ENCODE measurements around the gene HIBADH.
"Not testable (repeated sequence)": the region's sequence is repeated elsewhere in the genome, so short reads cannot be mapped to it uniquely, and the experiment has no call there.

The HIBADH gene

DNA sequence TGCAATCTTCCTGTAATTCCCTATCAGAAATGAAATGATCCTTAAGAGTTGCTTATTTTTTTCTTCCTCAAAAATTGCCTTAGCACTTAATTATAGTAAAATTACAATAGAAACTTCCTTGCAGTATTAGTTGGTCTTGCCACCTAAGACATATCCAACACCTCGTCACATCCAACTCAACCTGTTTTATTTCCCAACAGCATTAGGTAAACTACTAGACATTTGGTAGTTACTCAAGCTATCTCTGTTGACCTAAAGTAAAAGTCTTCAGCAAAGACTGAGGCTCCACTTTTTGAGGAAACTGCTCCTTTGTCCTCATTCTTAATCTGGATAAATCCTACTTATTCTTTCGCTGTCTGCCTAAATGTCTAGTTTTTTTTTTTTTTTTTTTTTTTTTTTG, 20.4 kb downstream of the HIBADH start:
- no peak for TF ChIP-seq CTCF (IDR thresholded peaks at IDR 0.05)
- Histone ChIP-seq H3K9me3 (no peaks in the 10 kb centered on the region), H3K27me3 (no peaks in the 10 kb centered on the region), H3K36me3 (no peaks in the 10 kb centered on the region), H3K4me1 (ENCODE audit: control insufficient read depth in 1 of 2, insufficient read depth in 1 of 2, low read depth in 1 of 2, low read length in 1 of 2) (no peaks in the 10 kb centered on the region), H3K27ac (no peak overlapping the region), H3K4me3 (ENCODE audit: low read depth in 1 of 2, low read length in 1 of 2) (no peak overlapping the region)

- H3K4me3 ChIP-seq (ENCODE audit: low read depth in 1 of 2, low read length in 1 of 2) = no peak overlapping the region
- TF ChIP-seq CTCF (IDR thresholded peaks at IDR 0.05) = no peak
- no peaks in the 10 kb centered on the region for H3K27me3 ChIP-seq
- H3K9me3 ChIP-seq = no peaks in the 10 kb centered on the region
- H3K27ac ChIP-seq = no peak overlapping the region
- no peaks in the 10 kb centered on the region for H3K4me1 ChIP-seq (ENCODE audit: control insufficient read depth in 1 of 2, insufficient read depth in 1 of 2, low read depth in 1 of 2, low read length in 1 of 2)
- no peaks in the 10 kb centered on the region for H3K36me3 ChIP-seq
Observed at GRCh38 chr7:27641581-27642230, 21.0 kb downstream of the HIBADH start.

DNA sequence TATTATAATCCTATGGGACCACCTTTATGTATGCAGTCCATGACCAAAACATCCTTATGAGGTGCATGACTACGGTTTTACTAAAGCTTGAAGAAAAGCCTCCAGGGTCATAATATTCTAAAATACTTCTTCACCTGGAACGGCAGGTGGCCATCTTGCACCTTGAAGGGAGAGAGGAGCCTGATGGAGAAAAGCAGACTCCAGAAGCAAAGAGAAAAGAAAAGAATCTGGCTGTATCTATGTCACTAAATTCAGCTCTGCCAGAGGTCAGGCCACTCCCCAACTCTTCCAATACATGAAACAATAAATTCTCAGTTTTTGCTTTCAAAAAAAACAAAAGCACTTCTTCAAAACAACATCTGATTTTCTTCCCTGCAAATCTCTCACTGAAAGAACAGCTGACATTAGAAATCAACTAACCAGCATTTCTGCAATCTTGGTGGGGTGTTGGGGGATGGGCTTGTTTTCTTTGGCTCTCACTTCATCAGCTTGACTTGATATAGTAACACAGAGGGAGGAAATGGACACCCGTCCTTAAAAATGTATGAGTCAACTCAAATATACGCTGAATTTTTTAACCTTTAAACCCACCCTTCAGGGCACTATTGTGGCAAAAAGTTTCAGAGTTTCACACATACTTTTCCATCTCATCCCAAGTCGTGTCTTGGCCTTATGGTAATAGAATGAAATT, 21.7 kb downstream of the HIBADH start:
- Histone ChIP-seq H3K9me3 (no peaks in the 10 kb centered on the region), H3K27me3 (no peaks in the 10 kb centered on the region), H3K36me3 (no peaks in the 10 kb centered on the region), H3K27ac (no peak overlapping the region), H3K4me3 (ENCODE audit: low read depth in 1 of 2, low read length in 1 of 2) (no peak overlapping the region), H3K4me1 (ENCODE audit: control insufficient read depth in 1 of 2, insufficient read depth in 1 of 2, low read depth in 1 of 2, low read length in 1 of 2) (no peaks in the 10 kb centered on the region)
- TF ChIP-seq CTCF (IDR thresholded peaks at IDR 0.05) = no peak

DNA sequence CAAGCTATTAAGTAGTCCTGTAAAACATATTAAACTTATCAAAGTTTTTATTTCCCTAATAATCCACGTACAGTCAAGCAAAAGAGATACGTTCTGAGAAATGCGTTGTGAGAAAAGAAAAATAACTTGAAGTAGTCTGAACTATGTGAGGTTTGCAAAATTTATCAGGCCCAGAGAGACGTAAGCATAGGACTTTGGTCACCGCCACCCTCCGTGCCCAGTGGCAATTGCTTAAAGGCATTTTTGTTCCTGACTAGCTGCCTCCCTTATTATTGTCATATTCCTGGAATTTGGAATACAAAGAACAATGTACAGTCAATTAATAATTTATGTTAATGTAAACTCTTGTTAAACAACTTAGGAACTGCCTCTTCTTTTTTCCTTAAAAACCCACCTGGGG, 22.8 kb downstream of the HIBADH start:
- Histone ChIP-seq H3K4me3 (ENCODE audit: low read depth in 1 of 2, low read length in 1 of 2) (no peak overlapping the region), H3K27me3 (no peaks in the 10 kb centered on the region), H3K27ac (no peak overlapping the region), H3K4me1 (ENCODE audit: control insufficient read depth in 1 of 2, insufficient read depth in 1 of 2, low read depth in 1 of 2, low read length in 1 of 2) (no peaks in the 10 kb centered on the region), H3K9me3 (no peaks in the 10 kb centered on the region), H3K36me3 (no peaks in the 10 kb centered on the region)
- TF ChIP-seq CTCF (IDR thresholded peaks at IDR 0.05) = no peak

GRCh38 chr7:27639048-27639447, 23.6 kb downstream of the HIBADH start:
- H3K4me1 ChIP-seq (ENCODE audit: control insufficient read depth in 1 of 2, insufficient read depth in 1 of 2, low read depth in 1 of 2, low read length in 1 of 2); H3K36me3 ChIP-seq; H3K27me3 ChIP-seq; H3K4me3 ChIP-seq (ENCODE audit: low read depth in 1 of 2, low read length in 1 of 2); H3K9me3 ChIP-seq; H3K27ac ChIP-seq: not testable (repeated sequence)

DNA sequence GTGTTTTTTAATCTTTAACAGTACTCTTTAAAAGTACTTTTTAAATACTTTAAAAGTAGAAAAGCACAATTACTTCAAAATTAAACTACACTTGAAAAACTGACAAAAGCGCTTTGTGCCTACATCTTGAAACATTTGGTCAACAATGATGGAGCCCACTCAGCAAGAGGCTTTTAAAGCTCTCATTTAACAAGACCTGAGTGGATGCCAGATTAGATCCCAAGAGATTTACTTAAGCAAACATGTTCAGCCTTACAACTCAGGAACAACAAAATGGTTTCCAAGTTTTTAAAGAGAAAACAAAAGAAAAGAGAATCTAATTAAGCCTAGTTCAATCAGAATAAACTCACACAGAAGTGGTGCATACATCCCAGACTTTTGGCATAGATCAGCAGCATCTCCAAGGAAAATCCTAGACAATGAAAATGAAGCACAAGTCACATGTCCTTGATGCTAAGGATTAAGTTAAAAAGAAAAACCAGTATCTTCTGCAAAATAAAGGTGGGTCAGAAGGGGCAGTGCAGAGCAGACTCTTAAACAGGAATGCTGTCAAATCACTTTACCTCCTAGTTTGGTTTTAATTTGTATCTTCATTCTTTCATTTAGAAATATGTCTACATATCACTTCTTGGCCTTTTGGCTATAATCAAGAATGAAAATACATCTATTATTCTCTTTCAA, 26.2 kb downstream of the HIBADH start:
- Histone ChIP-seq H3K4me3 (ENCODE audit: low read depth in 1 of 2, low read length in 1 of 2) (no peak overlapping the region), H3K27me3 (no peaks in the 10 kb centered on the region), H3K27ac (no peak overlapping the region), H3K4me1 (ENCODE audit: control insufficient read depth in 1 of 2, insufficient read depth in 1 of 2, low read depth in 1 of 2, low read length in 1 of 2) (no peaks in the 10 kb centered on the region), H3K9me3 (no peaks in the 10 kb centered on the region), H3K36me3 (no peaks in the 10 kb centered on the region)
- no peak for TF ChIP-seq CTCF (IDR thresholded peaks at IDR 0.05)

Data from neutrophil (primary cell).